BE2C (cell line): ENCODE measurements around the gene NEDD9. TPM values are rescaled to one million over a fixed set of nuclear protein-coding genes. Genes with fewer than 3 reads are reported as not detected.

Experiments
- DNase-seq: peaks from one replicate; pipeline ENCODE4 v3.0.0-alpha.2; 2020
- H3K27me3 ChIP-seq: fragments of 250-450 bp; sonication (Bioruptor Pico); 2 replicates; pipeline ENCODE4 v1.5.1; 2020; ENCODE audit warnings: mild to moderate bottlenecking
- H3K36me3 ChIP-seq: fragments of 250-450 bp; sonication (Bioruptor Pico); 2 replicates; pipeline ENCODE4 v1.5.1; 2020; ENCODE audit warnings: mild to moderate bottlenecking
- H3K4me1 ChIP-seq: fragments of 250-450 bp; sonication (Bioruptor Pico); 2 replicates; pipeline ENCODE4 v1.5.1; 2020
- H3K4me3 ChIP-seq: 2 replicates; pipeline ENCODE4 v1.5.1; 2011; ENCODE audit warnings: low read depth, low read length
- H3K9me3 ChIP-seq: fragments of 250-450 bp; sonication (Bioruptor Pico); 2 replicates; pipeline ENCODE4 v1.5.1; 2020
- CTCF ChIP-seq: IDR thresholded peaks from 2 replicates; pipeline ENCODE4 v1.5.1; 2012; ENCODE audit warnings: mild to moderate bottlenecking, low read depth, low read length
- polyA plus RNA-seq: library from polyadenylated mRNA; unstranded; fragments of >200 nt; gene quantifications from one replicate; pipeline ENCODE4 v1.2.1, GENCODE V29; 2012; ENCODE audit warnings: low read depth, missing spikeins; ENCODE audit not compliant: insufficient read length, insufficient read depth

NEDD9 gene
- polyA plus RNA-seq: 0.17 TPM

- TF ChIP-seq CTCF: no peak
- DNase-seq: peak; percentile 91
- Histone ChIP-seq H3K9me3 (no peaks in the 10 kb centered on the region), H3K4me3 (peak within 1 kb of the TSS; percentile 50), H3K36me3 (no peaks in the 10 kb centered on the region), H3K4me1 (no peaks in the 10 kb centered on the region), H3K27me3 (no peaks in the 10 kb centered on the region)
These were observed at the start of gene NEDD9 for GRCh38 chr6:11232193-11232769. Gene NEDD9 (minus strand): TSS chr6:11232668. CDS start chr6:11232515, 153 bp downstream.

- no peak overlapping the region for H3K4me3 ChIP-seq
- no peaks in the 10 kb centered on the region for H3K9me3 ChIP-seq
- no peaks in the 10 kb centered on the region for H3K4me1 ChIP-seq
- no peaks in the 10 kb centered on the region for H3K36me3 ChIP-seq
- no peak for DNase-seq
- no peak for TF ChIP-seq CTCF
- H3K27me3 ChIP-seq: no peaks in the 10 kb centered on the region
These were observed 49.8 kb upstream of the NEDD9 start for GRCh38 chr6:11282245-11282644.

- TF ChIP-seq CTCF: no peak
- no peak for DNase-seq
- H3K27me3 ChIP-seq: no peaks in the 10 kb centered on the region
- no peaks in the 10 kb centered on the region for H3K36me3 ChIP-seq
- no peaks in the 10 kb centered on the region for H3K9me3 ChIP-seq
- no peaks in the 10 kb centered on the region for H3K4me1 ChIP-seq
- no peak overlapping the region for H3K4me3 ChIP-seq
These were observed 47.9 kb upstream of the NEDD9 start for GRCh38 chr6:11280394-11280793.

GRCh38 chr6:11279284-11279689, 46.8 kb upstream of the NEDD9 start:
- Histone ChIP-seq H3K27me3 (no peaks in the 10 kb centered on the region), H3K9me3 (no peaks in the 10 kb centered on the region), H3K4me1 (no peaks in the 10 kb centered on the region), H3K36me3 (no peaks in the 10 kb centered on the region), H3K4me3 (no peak overlapping the region)
- no peak for DNase-seq
- no peak for TF ChIP-seq CTCF

- DNase-seq: no peak
- TF ChIP-seq CTCF: no peak
- Histone ChIP-seq H3K27me3 (no peaks in the 10 kb centered on the region), H3K4me1 (no peaks in the 10 kb centered on the region), H3K4me3 (no peak overlapping the region), H3K9me3 (no peaks in the 10 kb centered on the region), H3K36me3 (no peaks in the 10 kb centered on the region)
These were observed 45.7 kb upstream of the NEDD9 start for GRCh38 chr6:11278207-11278559.

GRCh38 chr6:11277275-11278206, 45.1 kb upstream of the NEDD9 start:
- DNase-seq: no peak
- no peaks in the 10 kb centered on the region for H3K36me3 ChIP-seq
- H3K27me3 ChIP-seq: no peaks in the 10 kb centered on the region
- H3K4me1 ChIP-seq: no peaks in the 10 kb centered on the region
- H3K9me3 ChIP-seq: no peaks in the 10 kb centered on the region
- TF ChIP-seq CTCF: no peak
- H3K4me3 ChIP-seq: no peak overlapping the region
